SU-DHL-6 (cell line): Measurements from ENCODE around the gene E2F3.

ENCODE experiments used
- H2AFZ ChIP-seq: fragments of 200-600 bp; sonication (generic); 2 replicates; pipeline ENCODE4 v1.6.1; 2014; ENCODE audit warnings: low read depth, mild to moderate bottlenecking, moderate library complexity, mixed read lengths, antibody characterized with exemption, low read length; ENCODE audit not compliant: severe bottlenecking
- H3F3A ChIP-seq: fragments of 200-600 bp; shearing (Covaris generic); 2 replicates; pipeline ENCODE4 v1.6.0; 2016; ENCODE audit warnings: antibody characterized with exemption, mild to moderate bottlenecking; ENCODE audit not compliant: insufficient read depth
- H3K27ac ChIP-seq: fragments of 200-600 bp; sonication (generic); 2 replicates; pipeline ENCODE4 v1.5.1; 2016; ENCODE audit warnings: low read depth, mild to moderate bottlenecking, low read length, moderate library complexity, mixed read lengths
- H3K27me3 ChIP-seq: fragments of 200-600 bp; sonication (generic), shearing (Covaris generic); 2 replicates; pipeline ENCODE4 v1.6.0; 2014; ENCODE audit warnings: mild to moderate bottlenecking, low read length
- H3K36me3 ChIP-seq: fragments of 200-600 bp; sonication (generic); 2 replicates; pipeline ENCODE4 v1.6.1; 2014; ENCODE audit warnings: mild to moderate bottlenecking, low read length, mixed read lengths
- H3K4me2 ChIP-seq: fragments of 300-600, 200-600 bp; shearing (Covaris generic), sonication (generic); 2 replicates; pipeline ENCODE4 v1.6.0; 2014; ENCODE audit warnings: low read length, low read depth, mild to moderate bottlenecking; ENCODE audit not compliant: poor library complexity, severe bottlenecking
- H3K4me3 ChIP-seq: fragments of 200-600 bp; sonication (generic); 2 replicates; pipeline ENCODE4 v1.5.1; 2014; ENCODE audit warnings: antibody characterized with exemption, low read length, mild to moderate bottlenecking, mixed read lengths; ENCODE audit not compliant: insufficient read depth, poor library complexity, severe bottlenecking
- H3K79me2 ChIP-seq: fragments of 200-600 bp; sonication (generic); 2 replicates; pipeline ENCODE4 v1.6.1; 2014; ENCODE audit warnings: mild to moderate bottlenecking, low read length, moderate library complexity; ENCODE audit not compliant: insufficient read depth
- H3K9ac ChIP-seq: fragments of 200-600 bp; sonication (generic); 2 replicates; pipeline ENCODE4 v1.7.0; 2014; ENCODE audit warnings: mild to moderate bottlenecking, low read length
- H3K9me2 ChIP-seq: fragments of 200-600 bp; sonication (generic); replicated peaks from 2 replicates; pipeline ENCODE4 v1.6.1; 2014; ENCODE audit warnings: low read length; ENCODE audit not compliant: insufficient read depth
- H3K9me3 ChIP-seq: fragments of 200-600 bp; sonication (generic); 2 replicates; pipeline ENCODE4 v1.6.1; 2014; ENCODE audit warnings: low read length, mixed read lengths; ENCODE audit not compliant: insufficient read depth
- H4K20me1 ChIP-seq: fragments of 200-600 bp; sonication (generic); 2 replicates; pipeline ENCODE4 v1.6.1; 2014; ENCODE audit warnings: low read depth, mild to moderate bottlenecking, antibody characterized with exemption, low read length, moderate library complexity, mixed read lengths
- CTCF ChIP-seq: fragments of 200-600 bp; sonication (generic); IDR thresholded peaks from one replicate; pipeline ENCODE4 v1.5.1; 2017; ENCODE audit warnings: antibody characterized with exemption, mild to moderate bottlenecking, low read length, moderate library complexity; ENCODE audit not compliant: insufficient read depth, poor library complexity, severe bottlenecking
- EZH2phosphoT487 ChIP-seq: fragments of 200-600 bp; sonication (generic), shearing (Covaris generic); conservative IDR thresholded peaks from 2 replicates; pipeline ENCODE4 v1.6.1; 2018; ENCODE audit warnings: mild to moderate bottlenecking, antibody characterized with exemption, low read length, moderate library complexity, mixed read lengths

E2F3 gene

DNA sequence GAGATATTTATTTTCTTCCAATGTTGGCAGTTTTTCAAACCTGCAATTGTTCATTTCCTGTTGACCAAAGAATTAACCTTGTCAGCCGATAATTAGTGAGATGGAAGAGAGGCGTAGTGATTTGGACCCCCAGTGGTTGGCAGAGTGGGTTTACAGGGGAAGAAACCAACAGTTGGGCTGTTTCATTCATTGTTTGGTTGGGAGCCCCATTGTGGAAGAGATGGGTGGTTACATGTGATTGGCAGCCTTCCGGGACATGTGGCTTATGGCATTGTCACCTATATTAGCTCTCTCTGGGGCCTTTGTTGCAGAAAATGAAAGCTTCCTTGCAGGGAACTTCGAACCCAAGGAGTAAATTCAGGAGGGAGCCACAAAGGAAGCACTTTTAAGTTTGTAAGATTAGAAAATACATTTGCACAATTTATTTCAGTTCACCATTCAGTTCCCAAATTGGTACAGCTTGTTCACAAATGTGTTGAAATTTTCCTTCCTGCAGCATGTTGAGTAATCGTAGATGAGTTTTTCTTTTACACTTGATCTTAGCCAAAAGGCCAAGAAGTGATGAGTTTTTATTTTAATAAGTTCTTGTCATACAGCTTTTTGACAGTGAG is 82.3 kb downstream of the E2F3 start:
- TF ChIP-seq EZH2phosphoT487 (no peak), CTCF (no peak)
- Histone ChIP-seq H3F3A (no peaks in the 10 kb centered on the region), H3K4me2 (no peak overlapping the region), H3K4me3 (no peak overlapping the region), H3K9me2 (no peaks in the 10 kb centered on the region), H3K36me3 (peaks cover 38% of the 10 kb centered on the region), H3K27ac (no peak overlapping the region), H3K9ac (no peak overlapping the region), H3K9me3 (no peaks in the 10 kb centered on the region), H4K20me1 (0 out of 2 replicates have a peak, but pooled peaks cover 2% of the 10 kb centered on the region), H2AFZ (no peak overlapping the region), H3K27me3 (no peaks in the 10 kb centered on the region), H3K79me2 (0 out of 2 replicates have a peak, but pooled peaks cover 13% of the 10 kb centered on the region)

DNA sequence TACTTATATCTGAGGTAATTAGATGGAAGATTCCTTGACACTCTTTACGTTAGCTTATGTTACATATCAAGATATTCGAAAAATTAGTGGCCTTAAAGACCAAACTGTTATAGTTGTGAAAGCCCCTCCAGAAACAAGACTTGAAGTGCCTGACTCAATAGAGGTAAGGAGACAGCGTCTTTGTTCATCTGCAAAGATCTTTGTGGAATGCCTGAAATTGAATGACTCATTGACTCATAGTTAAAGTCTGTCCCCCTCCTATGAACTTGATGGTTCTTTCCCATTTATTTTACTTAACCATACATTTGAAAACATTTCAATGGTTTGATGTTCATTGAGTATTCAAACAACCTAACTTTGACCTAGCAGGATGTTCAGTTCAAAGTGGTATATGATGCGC is 85.0 kb downstream of the E2F3 start:
- H3K4me2 ChIP-seq: no peak overlapping the region
- no peak overlapping the region for H3K9ac ChIP-seq
- 0 out of 2 replicates have a peak, but pooled peaks cover 3% of the 10 kb centered on the region for H3K79me2 ChIP-seq
- H3K4me3 ChIP-seq: no peak overlapping the region
- H3K9me2 ChIP-seq: no peaks in the 10 kb centered on the region
- H3K9me3 ChIP-seq: no peaks in the 10 kb centered on the region
- no peaks in the 10 kb centered on the region for H3F3A ChIP-seq
- no peak overlapping the region for H3K27ac ChIP-seq
- H3K27me3 ChIP-seq: no peaks in the 10 kb centered on the region
- 0 out of 2 replicates have a peak, but pooled peaks cover 2% of the 10 kb centered on the region for H4K20me1 ChIP-seq
- no peak overlapping the region for H2AFZ ChIP-seq
- TF ChIP-seq CTCF (no peak), EZH2phosphoT487 (no peak)
- H3K36me3 ChIP-seq: peaks cover 45% of the 10 kb centered on the region

DNA sequence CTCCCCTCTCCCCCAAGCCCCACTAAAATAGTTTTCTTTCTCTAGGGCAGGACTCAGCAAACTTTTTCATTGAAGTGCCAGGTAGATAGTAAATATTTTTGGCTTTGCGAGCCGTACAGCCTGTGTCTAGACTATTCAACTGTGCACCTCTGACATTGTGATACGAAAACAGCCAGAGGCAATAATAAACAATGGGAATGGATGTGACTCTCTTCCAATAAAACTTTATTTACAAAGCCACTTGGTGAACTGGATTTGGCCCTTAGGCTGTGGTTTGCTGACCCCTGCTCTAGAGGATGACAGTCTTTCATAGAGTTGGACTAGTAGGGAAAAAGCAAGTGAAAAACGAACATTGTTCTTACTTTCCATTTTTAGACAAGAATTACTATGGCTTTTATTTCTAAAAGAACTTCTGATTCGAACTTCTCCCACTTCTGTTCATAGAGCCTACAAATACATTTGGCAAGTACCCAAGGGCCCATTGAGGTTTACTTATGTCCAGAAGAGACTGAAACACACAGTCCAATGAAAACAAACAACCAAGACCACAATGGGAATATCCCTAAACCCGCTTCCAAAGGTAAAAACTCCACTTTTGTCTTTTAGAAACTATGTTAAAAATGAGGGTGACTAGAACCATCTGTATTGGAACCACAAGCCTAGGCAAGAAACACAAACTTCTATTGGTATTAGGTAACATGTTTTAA is 86.1 kb downstream of the E2F3 start:
- TF ChIP-seq CTCF: no peak
- no peak for TF ChIP-seq EZH2phosphoT487
- Histone ChIP-seq H3K9me3 (no peaks in the 10 kb centered on the region), H3K27ac (no peak overlapping the region), H3K9me2 (no peaks in the 10 kb centered on the region), H2AFZ (no peak overlapping the region), H3K79me2 (0 out of 2 replicates have a peak, but pooled peaks cover 1% of the 10 kb centered on the region), H3F3A (no peaks in the 10 kb centered on the region), H3K9ac (no peak overlapping the region), H3K4me2 (no peak overlapping the region), H4K20me1 (0 out of 2 replicates have a peak, but pooled peaks cover 2% of the 10 kb centered on the region), H3K36me3 (peaks cover 36% of the 10 kb centered on the region), H3K27me3 (no peaks in the 10 kb centered on the region), H3K4me3 (no peak overlapping the region)
